Gastrocnemius medialis (tissue), 4 donors: ENCODE data around the gene RFTN1.

Source experiments
- CTCF ChIP-seq, 5 experiments: fragments of 450-650 bp in 3 of 5; fragments of 200-600 bp in 2 of 5; sonication (generic) in 2 of 5; IDR thresholded peaks in 4 of 5; conservative IDR thresholded peaks in 1 of 5; 1 replicate in 4 of 5; 2 replicates in 1 of 5; pipeline ENCODE4 v1.5.1; 2016 to 2019; ENCODE audit warnings: antibody characterized with exemption in 5 of 5, mild to moderate bottlenecking in 3 of 5, moderate library complexity in 3 of 5
- POLR2A ChIP-seq, 2 donors: fragments of 450-650 bp; IDR thresholded peaks; one replicate each; pipeline ENCODE4 v1.6.1; 2017; ENCODE audit warnings: antibody characterized with exemption in 2 of 2, mild to moderate bottlenecking in 2 of 2, moderate library complexity in 2 of 2

- TF ChIP-seq CTCF (IDR thresholded peaks at IDR 0.05 in 4 of 5, conservative IDR thresholded peaks at IDR 0.05 in 1 of 5) = no peak
- TF ChIP-seq POLR2A (IDR thresholded peaks at IDR 0.05) = no peak
Measured at GRCh38 chr3:16488637-16489036, 24.9 kb downstream of the RFTN1 start.
